ENCODE measurements around the gene RINT1.

RINT1 gene

GRCh38 chr7:105600720-105601550 lies 68.9 kb downstream of the RINT1 start:
- no peak for DNase-seq

DNA sequence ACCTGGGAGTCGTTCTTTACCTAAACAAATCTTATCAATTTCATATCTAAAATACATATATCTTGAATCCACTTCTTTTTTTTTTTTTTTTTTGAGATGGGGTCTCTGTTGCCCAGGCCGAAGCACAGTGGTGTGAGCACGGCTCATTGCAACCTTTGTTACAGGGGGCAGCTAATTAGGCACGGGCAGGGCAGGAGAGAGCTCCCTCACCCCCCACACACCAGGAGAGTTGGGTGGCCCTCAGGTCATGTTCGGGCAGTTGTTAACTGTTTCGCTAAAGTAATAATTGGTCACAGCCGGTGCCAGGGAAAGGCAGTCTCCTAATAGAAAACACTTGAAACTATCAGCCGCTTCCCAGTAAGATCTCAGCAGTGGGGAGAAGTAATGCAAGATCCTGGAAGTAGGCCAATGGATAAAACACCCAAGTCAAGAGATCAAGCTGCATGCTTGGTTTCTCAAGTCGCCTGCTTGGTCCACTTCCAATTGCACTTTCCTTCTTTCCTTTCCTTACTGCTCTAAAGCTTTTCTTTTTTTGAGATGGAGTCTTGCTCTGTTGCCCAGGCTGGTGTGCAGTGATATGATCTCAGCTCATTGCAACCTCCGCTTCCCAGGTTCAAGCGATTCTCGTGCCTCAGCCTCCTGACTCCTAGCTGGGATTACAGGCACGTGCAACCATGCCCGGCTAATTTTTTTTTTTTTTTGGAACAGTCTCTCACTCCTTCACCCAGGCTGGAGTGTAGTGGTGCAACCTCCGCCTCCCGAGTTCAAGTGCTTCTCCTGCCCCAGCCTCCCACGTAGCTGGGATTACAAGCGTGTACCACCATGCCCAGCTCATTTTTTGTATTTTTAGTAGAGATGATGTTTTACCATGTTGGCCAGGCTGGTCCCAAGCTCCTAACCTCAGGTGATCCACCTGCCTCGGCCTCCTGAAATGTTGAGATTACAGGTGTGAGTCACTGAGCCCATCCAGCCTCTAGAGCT lies 70.6 kb downstream of the RINT1 start:
- DNase-seq: no peak

GRCh38 chr7:105610165-105610930 lies 78.3 kb downstream of the RINT1 start:
- no peak for DNase-seq

GRCh38 chr7:105611856-105612775 lies 80.1 kb downstream of the RINT1 start:
- no peak for DNase-seq

GRCh38 chr7:105612806-105613205 lies 80.8 kb downstream of the RINT1 start:
- no peak for DNase-seq

- DNase-seq: no peak
Measured at GRCh38 chr7:105613611-105614330, 81.8 kb downstream of the RINT1 start.

DNA sequence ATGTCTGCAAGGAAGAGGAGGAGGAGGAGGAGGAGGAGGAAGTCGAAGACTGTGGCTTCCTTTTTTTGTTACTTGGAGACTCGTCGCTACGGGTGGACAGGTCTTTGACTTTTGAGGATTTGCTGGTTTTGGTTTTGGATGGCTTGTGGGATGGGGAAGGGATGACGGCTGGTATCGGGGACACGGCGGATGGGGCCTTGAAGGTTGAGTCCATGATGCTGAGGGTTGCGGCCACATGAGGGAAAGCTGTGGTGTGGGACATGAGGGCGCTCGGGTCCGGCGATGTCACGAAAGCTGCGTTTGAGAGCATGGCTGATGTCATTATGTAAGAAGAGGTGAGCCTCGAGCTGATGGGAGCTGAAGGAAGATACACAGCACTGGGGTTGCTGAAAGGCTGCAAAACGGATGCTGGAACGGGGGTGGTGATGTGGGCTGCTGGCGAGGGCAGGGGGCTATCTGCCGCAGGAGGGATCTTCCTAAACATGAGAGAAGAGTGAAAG lies 82.4 kb downstream of the RINT1 start:
- DNase-seq: no peak
